Endothelial cell of umbilical vein (primary cell): Measurements from ENCODE around the gene DPF1. TPM values are rescaled to one million over a fixed set of nuclear protein-coding genes. Genes with fewer than 3 reads are reported as not detected.

ENCODE experiments used
- BruUV-seq: library from RNA; stranded (reverse); fragments of 400-500 nt; replicated peaks from 2 replicates; lab custom pipeline; 2021; lab: Mats Ljungman, UMichigan
- CTCF ChIA-PET: fragments of 300-600, 350-600 bp; sonication (Branson Sonifier 250); formaldehyde crosslinking; loops from one replicate; lab custom pipeline; 2021; ENCODE audit warnings: antibody characterized with exemption, inconsistent platforms; lab: Charles Lee
- POLR2A ChIA-PET: fragments of 300-600, 350-600 bp; sonication (Branson Sonifier 250); formaldehyde crosslinking; loops from one replicate; lab custom pipeline; 2021; ENCODE audit warnings: antibody characterized with exemption, inconsistent platforms; lab: Charles Lee
- DNase-seq: peaks from one replicate; pipeline ENCODE4 v3.0.0-alpha.2; 2011; ENCODE audit warnings: low read depth, low spot score
- FAIRE-seq: peaks from 2 replicates; lab custom pipeline; 2011; peaks lifted over from hg19 to GRCh38; lab: Jason Lieb, UNC
- H2AFZ ChIP-seq: 2 replicates; pipeline ENCODE4 v1.6.0; 2012; ENCODE audit warnings: low read depth, low read length, control low read depth, inconsistent platforms
- H3K27ac ChIP-seq: 2 replicates; pipeline ENCODE4 v1.5.1; 2011; ENCODE audit warnings: low read depth, mild to moderate bottlenecking, control low read depth, low read length, moderate library complexity; ENCODE audit not compliant: insufficient read depth
- H3K27me3 ChIP-seq, 2 experiments: 2 replicates each; pipeline versions ENCODE4 v1.6.0 to v1.6.1; 2011; ENCODE audit warnings: low read length in 2 of 2, mixed read lengths in 1 of 2; ENCODE audit not compliant: control insufficient read depth in 2 of 2, insufficient read depth in 2 of 2
- H3K36me3 ChIP-seq, 2 experiments: 2 replicates in 1 of 2; 3 replicates in 1 of 2; pipeline ENCODE4 v1.5.1; 2011; ENCODE audit warnings: low read length in 2 of 2, mild to moderate bottlenecking in 1 of 2, moderate library complexity in 1 of 2; ENCODE audit not compliant: control insufficient read depth in 2 of 2, insufficient read depth in 2 of 2; ENCODE audit errors: extremely low read depth in 1 of 2
- H3K4me1 ChIP-seq: 3 replicates; pipeline ENCODE4 v1.5.1; 2011; ENCODE audit warnings: mild to moderate bottlenecking, low read length; ENCODE audit not compliant: control insufficient read depth, insufficient read depth; ENCODE audit errors: extremely low read depth
- H3K4me2 ChIP-seq: 2 replicates; pipeline ENCODE4 v1.6.1; 2011; ENCODE audit warnings: low read length, control low read depth, mixed read lengths; ENCODE audit not compliant: insufficient read depth
- H3K4me3 ChIP-seq, 3 experiments: fragments of 200-600 bp in 1 of 3; sonication (generic), shearing (Covaris generic) in 1 of 3; replicated peaks in 1 of 3; 2 replicates each; pipeline ENCODE4 v1.5.1; 2011 to 2016; ENCODE audit warnings: control low read depth in 3 of 3, low read length in 3 of 3, mild to moderate bottlenecking in 2 of 3, inconsistent platforms in 1 of 3, low read depth in 1 of 3, moderate library complexity in 1 of 3; ENCODE audit not compliant: insufficient read depth in 1 of 3
- H3K79me2 ChIP-seq: 2 replicates; pipeline ENCODE4 v1.6.0; 2012; ENCODE audit warnings: low read length, inconsistent platforms; ENCODE audit not compliant: control insufficient read depth, insufficient read depth
- H3K9ac ChIP-seq: replicated peaks from 2 replicates; pipeline ENCODE3; 2011; ENCODE audit warnings: low read length, control low read depth; ENCODE audit not compliant: insufficient read depth; ENCODE audit errors: extremely low read depth
- H3K9me1 ChIP-seq: replicated peaks from 3 replicates; pipeline ENCODE4 v1.6.0; 2011; ENCODE audit warnings: mild to moderate bottlenecking, low read length; ENCODE audit not compliant: control insufficient read depth, insufficient read depth; ENCODE audit errors: extremely low read depth
- H3K9me3 ChIP-seq: replicated peaks from 2 replicates; pipeline ENCODE4 v1.5.1; 2012; ENCODE audit warnings: low read length, inconsistent platforms; ENCODE audit not compliant: control insufficient read depth, insufficient read depth
- H4K20me1 ChIP-seq: replicated peaks from 2 replicates; pipeline ENCODE3; 2011; ENCODE audit warnings: mild to moderate bottlenecking, low read length; ENCODE audit not compliant: control insufficient read depth, insufficient read depth; ENCODE audit errors: extremely low read depth
- EZH2 ChIP-seq: IDR thresholded peaks from 2 replicates; pipeline ENCODE4 v1.6.1; 2012; ENCODE audit warnings: borderline replicate concordance, low read depth, mild to moderate bottlenecking, moderate library complexity, low read length, inconsistent platforms; ENCODE audit not compliant: severe bottlenecking
- FOS ChIP-seq: IDR thresholded peaks from 2 replicates; pipeline ENCODE4 v1.6.1; 2011; ENCODE audit warnings: mild to moderate bottlenecking, low read length, moderate library complexity, borderline replicate concordance; ENCODE audit not compliant: insufficient read depth
- GATA2 ChIP-seq: IDR thresholded peaks from 2 replicates; pipeline ENCODE4 v1.7.0; 2011; ENCODE audit warnings: low read depth, mild to moderate bottlenecking, moderate library complexity, mixed read lengths, low read length; ENCODE audit not compliant: insufficient read length, insufficient read depth
- JUN ChIP-seq: IDR thresholded peaks from 2 replicates; pipeline ENCODE4 v1.6.1; 2011; ENCODE audit warnings: borderline replicate concordance, low read depth; ENCODE audit not compliant: insufficient read length, insufficient read depth
- MYC ChIP-seq: IDR thresholded peaks from one replicate; pipeline ENCODE4 v1.6.1; 2011; ENCODE audit warnings: mild to moderate bottlenecking, low read depth, low read length
- POLR2A ChIP-seq: IDR thresholded peaks from 2 replicates; pipeline ENCODE4 v1.6.1; 2012; ENCODE audit warnings: low read depth, mild to moderate bottlenecking, control low read depth, low read length
- POLR2AphosphoS5 ChIP-seq: IDR thresholded peaks from 2 replicates; pipeline ENCODE4 v1.6.1; 2012; ENCODE audit warnings: low read depth, mild to moderate bottlenecking, control low read depth, low read length, moderate library complexity; ENCODE audit not compliant: insufficient read depth
- dilution Hi-C: fragments of 300-500 bp; cut with MboI; formaldehyde crosslinking; loops from one replicate; pipeline ENCODE4 v1.15.0; 2019; ENCODE audit warnings: low sequenced_read_pairs; ENCODE audit not compliant: extremely low pct_ligation_motif_present
- intact Hi-C: fragments of 100-400 bp; cut with micrococcal nuclease; formaldehyde crosslinking; loops from one replicate; pipeline ENCODE4 v1.10.0; 2022
- polyA plus RNA-seq, 4 experiments: library from polyadenylated mRNA; depleted of rRNA in 3 of 4; stranded (reverse) in 3 of 4; unstranded in 1 of 4; fragments of >200 nt; gene quantifications; 2 replicates each; pipeline versions ENCODE4 v1.2.1 to v1.2.3, GENCODE V29; 2011 to 2012; ENCODE audit warnings: missing spikeins in 1 of 4
- small RNA-seq: library from RNA; depleted of rRNA; stranded (forward); fragments of <200 nt; gene quantifications from one replicate; pipeline ENCODE3, GENCODE V24; 2012; ENCODE audit warnings: low replicate concordance, low read depth; ENCODE audit not compliant: insufficient read depth, insufficient read length
- total RNA-seq: library from RNA; stranded (reverse); gene quantifications from 2 replicates; pipeline ENCODE4 v1.2.3, GENCODE V29; 2021
- TF ChIP-seq, protein P1 (sequence below): IDR thresholded peaks from 2 replicates; pipeline ENCODE4 v1.6.1; 2011; ENCODE audit not compliant: insufficient read depth, insufficient read length
- TF ChIP-seq, protein P2 (sequence below), 2 donors: IDR thresholded peaks; 1 replicate in 1 of 2; 2 replicates in 1 of 2; pipeline ENCODE4 v1.5.1; 2011; ENCODE audit warnings: low read length in 2 of 2, mild to moderate bottlenecking in 2 of 2, moderate library complexity in 2 of 2, control low read depth in 1 of 2, inconsistent platforms in 1 of 2, low read depth in 1 of 2; ENCODE audit not compliant: insufficient read depth in 1 of 2; ENCODE audit errors: extremely low read depth in 1 of 2

Gene DPF1
- total and polyA plus RNA-seq, 2 donors (not counting 3 experiments of a cell fraction or from before 2014, with no cell fraction given) = 2.0 to 3.9 TPM

DNA sequence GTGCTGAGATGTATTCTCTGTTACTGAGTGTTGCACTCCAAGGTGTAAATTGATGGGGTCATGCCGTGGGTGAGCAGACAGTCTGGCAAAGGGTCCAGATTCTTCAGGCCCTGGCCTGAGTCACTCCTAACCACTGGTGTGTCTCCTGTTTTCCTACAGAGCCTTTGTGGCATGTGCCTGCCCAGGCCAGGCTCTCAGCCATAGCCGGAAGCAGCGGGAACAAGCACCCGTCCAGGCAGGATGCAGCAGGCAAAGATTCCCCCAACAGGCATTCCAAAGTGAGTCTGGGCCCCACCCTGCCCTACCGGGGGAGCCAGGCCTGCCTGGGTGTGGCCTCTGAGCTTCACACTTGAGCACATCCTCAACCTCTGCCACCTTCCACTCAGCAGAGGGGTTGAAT, 61.9 kb downstream of the DPF1 start:
- no TSS peak for BruUV-seq
- Histone ChIP-seq H3K9me3 (no peaks in the 10 kb centered on the region), H3K9me1 (no peaks in the 10 kb centered on the region), H3K36me3 (peaks cover 0 to 33% of the 10 kb centered on the region in 2 experiments), H3K9ac (no peak overlapping the region), H2AFZ (no peak overlapping the region), H3K4me1 (no peaks in the 10 kb centered on the region), H4K20me1 (no peaks in the 10 kb centered on the region), H3K4me2 (no peak overlapping the region), H3K4me3 (no peak overlapping the region), H3K79me2 (no peaks in the 10 kb centered on the region), H3K27me3 (no peaks in the 10 kb centered on the region), H3K27ac (no peak overlapping the region)
- DNase-seq (no peak), FAIRE-seq (no peak)
- dilution Hi-C loops (no loop called here), intact Hi-C loops (no loop called here)
- TF ChIP-seq POLR2AphosphoS5 (no peak), POLR2A (no peak), JUN (no peak), EZH2 (no peak), MYC (no peak), GATA2 (no peak), FOS (no peak)
- TF ChIP-seq, protein P1, sequence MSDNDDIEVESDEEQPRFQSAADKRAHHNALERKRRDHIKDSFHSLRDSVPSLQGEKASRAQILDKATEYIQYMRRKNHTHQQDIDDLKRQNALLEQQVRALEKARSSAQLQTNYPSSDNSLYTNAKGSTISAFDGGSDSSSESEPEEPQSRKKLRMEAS = no peak
- TF ChIP-seq, protein P2, sequence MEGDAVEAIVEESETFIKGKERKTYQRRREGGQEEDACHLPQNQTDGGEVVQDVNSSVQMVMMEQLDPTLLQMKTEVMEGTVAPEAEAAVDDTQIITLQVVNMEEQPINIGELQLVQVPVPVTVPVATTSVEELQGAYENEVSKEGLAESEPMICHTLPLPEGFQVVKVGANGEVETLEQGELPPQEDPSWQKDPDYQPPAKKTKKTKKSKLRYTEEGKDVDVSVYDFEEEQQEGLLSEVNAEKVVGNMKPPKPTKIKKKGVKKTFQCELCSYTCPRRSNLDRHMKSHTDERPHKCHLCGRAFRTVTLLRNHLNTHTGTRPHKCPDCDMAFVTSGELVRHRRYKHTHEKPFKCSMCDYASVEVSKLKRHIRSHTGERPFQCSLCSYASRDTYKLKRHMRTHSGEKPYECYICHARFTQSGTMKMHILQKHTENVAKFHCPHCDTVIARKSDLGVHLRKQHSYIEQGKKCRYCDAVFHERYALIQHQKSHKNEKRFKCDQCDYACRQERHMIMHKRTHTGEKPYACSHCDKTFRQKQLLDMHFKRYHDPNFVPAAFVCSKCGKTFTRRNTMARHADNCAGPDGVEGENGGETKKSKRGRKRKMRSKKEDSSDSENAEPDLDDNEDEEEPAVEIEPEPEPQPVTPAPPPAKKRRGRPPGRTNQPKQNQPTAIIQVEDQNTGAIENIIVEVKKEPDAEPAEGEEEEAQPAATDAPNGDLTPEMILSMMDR (IDR thresholded peaks at IDR 0.05; ENCODE audit: extremely low read depth in 1 of 2, insufficient read depth in 1 of 2, low read depth in 1 of 2, low read length in 2 of 2) = no peak
- ChIA-PET POLR2A (no interaction called here), CTCF (interaction anchor here (1.0 kb wide), 1 partner anchor 19 kb away, joined by 3 read pairs; no protein-coding TSS in a partner anchor)

Small RNA genes lying within 50 kb of the gene (small RNA-seq; reads per million reads assigned to genes)
- not detected for gene RN7SL663P

Other genes with a start within 250 kb of the DPF1 start
- 5.3 and 16.3 TPM in 2 replicates for gene PPP1R14A, start 32.2 kb upstream of the DPF1 start, total RNA-seq
- gene PPP1R14A, start 32.2 kb upstream of the DPF1 start, polyA plus RNA-seq = 3.0 and 5.9 TPM in 2 replicates
- gene SPINT2, start 40.4 kb upstream of the DPF1 start, total RNA-seq = 20.1 and 46.6 TPM in 2 replicates
- gene SPINT2, start 40.4 kb upstream of the DPF1 start, polyA plus RNA-seq = 23.9 and 28.9 TPM in 2 replicates
- 4.3 and 18.9 TPM in 2 replicates for gene C19orf33, start 80.0 kb upstream of the DPF1 start, total RNA-seq
- gene C19orf33, start 80.0 kb upstream of the DPF1 start, polyA plus RNA-seq = 34.1 and 54.0 TPM in 2 replicates
- gene YIF1B, start 91.7 kb upstream of the DPF1 start, total RNA-seq = 80.9 and 85.8 TPM in 2 replicates
- gene YIF1B, start 91.7 kb upstream of the DPF1 start, polyA plus RNA-seq = 249 and 345 TPM in 2 replicates
- gene KCNK6, start 95.6 kb upstream of the DPF1 start, total RNA-seq = 8.0 and 11.3 TPM in 2 replicates
- gene KCNK6, start 95.6 kb upstream of the DPF1 start, polyA plus RNA-seq = 7.4 and 7.7 TPM in 2 replicates
- 2.2 and 4.2 TPM in 2 replicates for gene CATSPERG, start 111.6 kb upstream of the DPF1 start, total RNA-seq
- 0.77 and 0.81 TPM in 2 replicates for gene CATSPERG, start 111.6 kb upstream of the DPF1 start, polyA plus RNA-seq
- 203 and 215 TPM in 2 replicates for gene PSMD8, start 150.3 kb upstream of the DPF1 start, total RNA-seq
- gene PSMD8, start 150.3 kb upstream of the DPF1 start, polyA plus RNA-seq = 543 and 714 TPM in 2 replicates
- gene GGN, start 163.8 kb upstream of the DPF1 start, total RNA-seq = 0.88 and 1.5 TPM in 2 replicates
- 0.39 and 0.73 TPM in 2 replicates for gene GGN, start 163.8 kb upstream of the DPF1 start, polyA plus RNA-seq
- gene SPRED3, start 164.5 kb upstream of the DPF1 start, total RNA-seq = 13.5 and 15.7 TPM in 2 replicates
- 5.7 and 7.0 TPM in 2 replicates for gene SPRED3, start 164.5 kb upstream of the DPF1 start, polyA plus RNA-seq
- gene FAM98C, start 178.9 kb upstream of the DPF1 start, total RNA-seq = 13.0 and 15.4 TPM in 2 replicates
- gene FAM98C, start 178.9 kb upstream of the DPF1 start, polyA plus RNA-seq = 12.6 and 16.5 TPM in 2 replicates
- not detected in 2 replicates for gene RASGRP4, start 202.0 kb upstream of the DPF1 start, total RNA-seq
- gene RASGRP4, start 202.0 kb upstream of the DPF1 start, polyA plus RNA-seq = not detected in 2 replicates
- gene RYR1, start 209.5 kb upstream of the DPF1 start, total RNA-seq = 0.02 TPM in 1 of 2 replicates, not detected in the other
- gene RYR1, start 209.5 kb upstream of the DPF1 start, polyA plus RNA-seq = under 0.01 TPM in 1 of 2 replicates, not detected in the other